CD4-positive, alpha-beta T cell (primary cell): ENCODE measurements around the gene WIPF1. TPM values are rescaled to one million over a fixed set of nuclear protein-coding genes. Genes with fewer than 3 reads are reported as not detected.

ENCODE experiments used
- ATAC-seq: fragments of 200-7000 bp; cut with Tn5 transposase; one replicate; pipeline ENCODE4 v1.10.0; 2022; ENCODE audit warnings: mild to moderate bottlenecking; ENCODE audit not compliant: poor library complexity
- CTCF ChIA-PET: fragments of 350-600 bp; sonication (Branson Sonifier 250); formaldehyde crosslinking; loops from one replicate; lab custom pipeline; 2021; ENCODE audit warnings: antibody characterized with exemption, inconsistent platforms; lab: Charles Lee
- POLR2A ChIA-PET: fragments of 350-600 bp; sonication (Branson Sonifier 250); formaldehyde crosslinking; loops from one replicate; lab custom pipeline; 2021; ENCODE audit warnings: antibody characterized with exemption, inconsistent platforms; lab: Charles Lee
- DNase-seq, 14 experiments: peaks; one replicate each; pipeline ENCODE4 v3.0.0-alpha.2; 2013 to 2020; ENCODE audit warnings: mixed read lengths in 2 of 14
- H3K27ac ChIP-seq, 2 donors: one replicate each; pipeline versions ENCODE4 v1.5.1 to v1.7.0; 2013; ENCODE audit warnings: low read length in 2 of 2, low read depth in 1 of 2, mild to moderate bottlenecking in 1 of 2
- H3K27me3 ChIP-seq, 2 experiments: 1 replicate in 1 of 2; 2 replicates in 1 of 2; pipeline versions ENCODE4 v1.6.1 to v1.7.0; 2013; ENCODE audit warnings: low read length in 2 of 2, control low read depth in 1 of 2, mild to moderate bottlenecking in 1 of 2, moderate library complexity in 1 of 2; ENCODE audit not compliant: insufficient read depth in 2 of 2, control insufficient read depth in 1 of 2
- H3K36me3 ChIP-seq: one replicate; pipeline ENCODE4 v1.6.1; 2013; ENCODE audit warnings: low read length, control low read depth; ENCODE audit not compliant: insufficient read depth
- H3K4me1 ChIP-seq: one replicate; pipeline ENCODE4 v1.6.1; 2013; ENCODE audit warnings: low read length, control low read depth; ENCODE audit not compliant: insufficient read depth
- H3K4me3 ChIP-seq: one replicate; pipeline ENCODE4 v1.5.1; 2013; ENCODE audit warnings: mild to moderate bottlenecking, low read length, moderate library complexity
- H3K9me3 ChIP-seq, 2 experiments: 1 replicate in 1 of 2; 2 replicates in 1 of 2; pipeline versions ENCODE4 v1.6.1 to v1.7.0; 2013; ENCODE audit warnings: low read length in 2 of 2, mild to moderate bottlenecking in 2 of 2, control low read depth in 1 of 2, moderate library complexity in 1 of 2; ENCODE audit not compliant: control insufficient read depth in 1 of 2, insufficient read depth in 1 of 2
- H3K27ac Mint-ChIP-seq: one replicate; pipeline ENCODE4 v1.8.0; 2020; ENCODE audit warnings: mixed read lengths
- H3K27me3 Mint-ChIP-seq: one replicate; pipeline ENCODE4 v1.8.0; 2021; ENCODE audit warnings: mixed read lengths
- H3K36me3 Mint-ChIP-seq: one replicate; pipeline ENCODE4 v1.8.0; 2021; ENCODE audit warnings: low read depth, mixed read lengths
- H3K4me1 Mint-ChIP-seq: one replicate; pipeline ENCODE4 v1.8.0; 2021; ENCODE audit warnings: low read depth, mixed read lengths
- H3K4me3 Mint-ChIP-seq: one replicate; pipeline ENCODE4 v1.8.0; 2020; ENCODE audit warnings: mild to moderate bottlenecking, mixed read lengths
- H3K9me3 Mint-ChIP-seq: one replicate; pipeline ENCODE4 v1.8.0; 2020; ENCODE audit warnings: mixed read lengths
- CTCF ChIP-seq: fragments of 200-600 bp; IDR thresholded peaks from one replicate; pipeline ENCODE4 v1.8.0; 2022; ENCODE audit warnings: antibody characterized with exemption, mild to moderate bottlenecking
- intact Hi-C, 2 experiments: fragments of 100-400 bp; cut with DNase I in 1 of 2; cut with micrococcal nuclease in 1 of 2; formaldehyde crosslinking; loops; one replicate each; pipeline versions ENCODE4 v1.15.1 to v1.9.0; 2023 to 2025; cut with DNase I, micrococcal nuclease
- total RNA-seq, 174 experiments: library from RNA in 2 of 174; stranded (reverse) in 2 of 174; gene quantifications; one replicate each; pipeline ENCODE4 v1.2.3 and lab custom pipeline; 2021 to 2026

The WIPF1 gene
- total RNA-seq, 2 experiments from 2014 or later = 237 to 264 TPM

GRCh38 chr2:174570318-174570958 is 27.2 kb downstream of the WIPF1 start:
- H3K9me3 Mint-ChIP-seq = no peaks in the 10 kb centered on the region
- H3K27me3 ChIP-seq = no peaks in the 10 kb centered on the region
- H3K27ac ChIP-seq = no peak overlapping the region
- H3K9me3 ChIP-seq = no peaks in the 10 kb centered on the region
- POLR2A ChIA-PET = interaction anchor here (1.2 to 2.0 kb wide), 2 partner anchors 15 to 23 kb away, joined by 4 to 7 read pairs; no protein-coding TSS in a partner anchor
- H3K27ac Mint-ChIP-seq = peak overlapping the region; percentile 56
- H3K4me1 Mint-ChIP-seq = peaks cover 68% of the 10 kb centered on the region
- peaks cover 98% of the 10 kb centered on the region for H3K36me3 ChIP-seq
- H3K4me3 Mint-ChIP-seq = no peak overlapping the region
- peaks cover 98% of the 10 kb centered on the region for H3K36me3 Mint-ChIP-seq
- TF ChIP-seq CTCF = no peak
- ATAC-seq (no peak), DNase-seq (no peak)
- intact Hi-C loops = no loop called here
- no peaks in the 10 kb centered on the region for H3K27me3 Mint-ChIP-seq
- H3K4me1 ChIP-seq = peaks cover 26% of the 10 kb centered on the region
- CTCF ChIA-PET = interaction anchor here (1.0 kb wide), 1 partner anchor 12 kb away, joined by 3 read pairs; no protein-coding TSS in a partner anchor
- H3K4me3 ChIP-seq = no peak overlapping the region

- intact Hi-C loops = no loop called here
- Histone ChIP-seq H3K4me1 (peaks cover 18% of the 10 kb centered on the region), H3K27me3 (no peaks in the 10 kb centered on the region), H3K27ac (peak overlapping the region in 1 of 2 donors; percentile 36), H3K9me3 (no peaks in the 10 kb centered on the region), H3K36me3 (peaks cover 98% of the 10 kb centered on the region), H3K4me3 (no peak overlapping the region)
- Mint-ChIP-seq H3K4me3 (no peak overlapping the region), H3K27me3 (no peaks in the 10 kb centered on the region), H3K27ac (peak overlapping the region; percentile 56), H3K36me3 (peaks cover 98% of the 10 kb centered on the region), H3K4me1 (peaks cover 63% of the 10 kb centered on the region), H3K9me3 (no peaks in the 10 kb centered on the region)
- DNase-seq (no peak), ATAC-seq (no peak)
- ChIA-PET POLR2A (interaction anchor here (2.0 kb wide), 1 partner anchor 15 kb away, joined by 7 read pairs; no protein-coding TSS in a partner anchor), CTCF (no interaction called here)
- TF ChIP-seq CTCF = no peak
Measured at GRCh38 chr2:174569678-174570077, 27.9 kb downstream of the WIPF1 start.

GRCh38 chr2:174568425-174568824 is 29.2 kb downstream of the WIPF1 start:
- no peaks in the 10 kb centered on the region for H3K27me3 Mint-ChIP-seq
- POLR2A ChIA-PET = interaction anchor here (1.1 to 2.0 kb wide), 5 partner anchors 13 to 106 kb away, joined by 3 to 7 read pairs (median 3); no protein-coding TSS in a partner anchor
- peaks cover 50% of the 10 kb centered on the region for H3K4me1 Mint-ChIP-seq
- no peaks in the 10 kb centered on the region for H3K27me3 ChIP-seq
- ATAC-seq (no peak), DNase-seq (no peak)
- TF ChIP-seq CTCF = no peak
- H3K4me1 ChIP-seq = peaks cover 9% of the 10 kb centered on the region
- H3K36me3 ChIP-seq = peaks cover 99% of the 10 kb centered on the region
- no peak overlapping the region for H3K27ac ChIP-seq
- CTCF ChIA-PET = interaction anchor here (1.2 to 1.5 kb wide), 3 partner anchors 81 to 131 kb away, joined by 3 to 5 read pairs (median 4); partner anchors contain the start of gene GPR155
- peak overlapping the region; percentile 56 for H3K27ac Mint-ChIP-seq
- no peak overlapping the region for H3K4me3 Mint-ChIP-seq
- intact Hi-C loops = no loop called here
- H3K9me3 ChIP-seq = no peaks in the 10 kb centered on the region
- H3K36me3 Mint-ChIP-seq = peaks cover 98% of the 10 kb centered on the region
- no peak overlapping the region for H3K4me3 ChIP-seq
- no peaks in the 10 kb centered on the region for H3K9me3 Mint-ChIP-seq
